Skin of body (tissue), 2 donors: ENCODE data around the gene ASB8. TPM values are rescaled to one million over a fixed set of nuclear protein-coding genes. Genes with fewer than 3 reads are reported as not detected.
"Not testable (repeated sequence)": the region's sequence is repeated elsewhere in the genome, so short reads cannot be mapped to it uniquely, and the experiment has no call there.

ENCODE experiments used
- DNase-seq: peaks from one replicate; lab custom pipeline; 2025; lab: John Stamatoyannopoulos, UW
- total RNA-seq: library from RNA; depleted of rRNA; stranded (reverse); fragments of >200 nt; gene quantifications from one replicate; pipeline ENCODE4 v1.2.3, GENCODE V29; 2014

ASB8 gene
- total RNA-seq, 1 donor from 2014 or later, result 22.1 TPM

- peak; percentile 61 for DNase-seq
Observed at GRCh38 chr12:48183091-48183875, 26.0 kb upstream of the ASB8 start, which contains the start of gene CCDC184. Gene CCDC184, plus strand, starts transcription at chr12:48183644. Its CDS starts 479 bp downstream, at chr12:48184123.

- DNase-seq, result no peak
Observed at GRCh38 chr12:48182631-48183030, 25.3 kb upstream of the ASB8 start.

GRCh38 chr12:48180857-48181495, 23.7 kb upstream of the ASB8 start:
- no peak for DNase-seq

- no peak for DNase-seq
Observed at GRCh38 chr12:48180424-48180823, 23.1 kb upstream of the ASB8 start.

- DNase-seq, result no peak
Observed at GRCh38 chr12:48179466-48179865, 22.2 kb upstream of the ASB8 start.

- no peak for DNase-seq
Observed at GRCh38 chr12:48177982-48178381, 20.7 kb upstream of the ASB8 start.

DNA sequence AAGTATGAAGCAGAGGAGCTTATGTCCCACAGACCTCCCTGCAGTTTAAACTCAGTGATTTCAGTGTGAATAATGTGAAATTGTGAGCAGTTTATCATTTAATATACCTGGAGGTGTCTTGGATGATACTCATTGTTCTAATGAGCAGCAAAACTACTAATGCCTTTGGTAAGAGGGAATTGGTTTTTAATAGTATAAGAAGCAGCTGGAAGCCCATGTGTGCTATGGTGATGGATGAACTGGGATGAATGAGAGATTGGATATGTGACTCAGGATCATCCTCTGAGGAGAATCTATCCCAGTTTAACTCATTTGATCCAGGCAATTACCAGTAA, 19.1 kb upstream of the ASB8 start:
- DNase-seq, result no peak

GRCh38 chr12:48175613-48176416, 18.5 kb upstream of the ASB8 start:
- DNase-seq, result peak; percentile 36

DNA sequence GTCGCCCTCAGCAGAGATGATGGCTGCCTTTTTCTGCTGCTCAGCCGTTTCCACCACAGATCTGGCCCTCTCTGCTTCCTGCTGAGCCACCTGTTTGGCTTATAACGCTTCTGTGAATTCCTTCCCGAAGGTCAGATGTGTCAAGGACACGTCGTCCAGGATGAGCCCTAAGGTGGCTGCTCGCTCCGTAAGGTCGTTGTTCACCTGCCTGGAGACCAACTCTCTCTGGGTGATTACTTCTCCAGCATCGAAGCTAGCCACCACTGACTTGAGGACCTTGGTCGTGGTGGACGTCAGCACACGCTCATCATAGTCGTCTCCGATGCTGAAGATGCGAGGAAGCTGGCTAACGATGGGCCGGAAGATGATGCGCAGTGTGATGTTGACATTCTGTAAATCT, 11.7 kb upstream of the ASB8 start:
- DNase-seq, result no peak

- peak; percentile 7 for DNase-seq
Observed at GRCh38 chr12:48165089-48165981, 8.0 kb upstream of the ASB8 start.

GRCh38 chr12:48164451-48164850, 7.1 kb upstream of the ASB8 start:
- no peak for DNase-seq

GRCh38 chr12:48163150-48163747, 5.9 kb upstream of the ASB8 start:
- DNase-seq, result no peak

DNA sequence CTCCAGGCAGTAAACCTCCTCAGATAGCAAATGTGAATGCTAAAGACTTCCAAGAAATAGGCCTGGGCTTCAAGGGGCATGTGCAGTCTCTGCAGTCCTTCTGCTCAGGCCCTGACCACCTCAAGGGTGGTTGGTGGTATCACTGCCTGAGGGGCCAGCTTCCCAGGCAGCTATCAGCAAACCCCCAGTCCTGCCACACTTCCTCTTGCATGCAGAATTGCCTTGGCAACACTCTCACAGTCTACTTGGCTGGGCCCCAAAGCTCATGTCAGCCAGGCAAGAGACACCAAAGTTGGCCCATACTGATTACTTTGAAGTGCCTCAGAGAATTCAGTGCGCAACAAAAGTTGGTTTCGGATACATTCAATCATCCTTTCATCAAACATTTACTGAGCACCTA, 3.5 kb upstream of the ASB8 start:
- DNase-seq, result no peak

- no peak for DNase-seq
Observed at GRCh38 chr12:48160046-48160445, 2.7 kb upstream of the ASB8 start.

DNA sequence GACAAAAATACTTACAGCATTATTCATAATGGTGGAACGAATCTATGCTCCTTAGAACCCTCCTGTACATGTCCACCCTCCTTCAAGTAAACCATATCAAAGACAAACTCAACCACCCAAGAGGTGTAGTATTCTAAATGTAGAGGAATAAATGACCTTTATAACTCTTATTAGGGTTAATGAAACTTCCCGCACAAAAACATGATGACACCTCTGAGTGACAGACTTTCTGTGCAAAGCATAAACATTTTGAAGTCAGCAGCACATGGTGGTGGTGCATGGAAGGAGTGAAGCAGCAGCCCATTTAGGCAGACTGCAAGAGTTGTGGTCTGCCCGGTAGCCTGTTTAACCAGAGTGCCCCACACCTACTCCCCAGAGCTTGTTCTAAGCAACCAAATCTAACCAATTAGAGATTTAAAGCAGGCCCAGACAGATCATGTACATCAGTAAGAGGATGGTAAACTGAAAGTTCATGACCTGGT, 615 bp upstream of the ASB8 start:
- DNase-seq, result no peak

GRCh38 chr12:48156652-48157017, 680 bp downstream of the ASB8 start:
- DNase-seq, result no peak

- DNase-seq, result not testable (repeated sequence)
Observed at GRCh38 chr12:48155786-48156185, 1.5 kb downstream of the ASB8 start.

DNA sequence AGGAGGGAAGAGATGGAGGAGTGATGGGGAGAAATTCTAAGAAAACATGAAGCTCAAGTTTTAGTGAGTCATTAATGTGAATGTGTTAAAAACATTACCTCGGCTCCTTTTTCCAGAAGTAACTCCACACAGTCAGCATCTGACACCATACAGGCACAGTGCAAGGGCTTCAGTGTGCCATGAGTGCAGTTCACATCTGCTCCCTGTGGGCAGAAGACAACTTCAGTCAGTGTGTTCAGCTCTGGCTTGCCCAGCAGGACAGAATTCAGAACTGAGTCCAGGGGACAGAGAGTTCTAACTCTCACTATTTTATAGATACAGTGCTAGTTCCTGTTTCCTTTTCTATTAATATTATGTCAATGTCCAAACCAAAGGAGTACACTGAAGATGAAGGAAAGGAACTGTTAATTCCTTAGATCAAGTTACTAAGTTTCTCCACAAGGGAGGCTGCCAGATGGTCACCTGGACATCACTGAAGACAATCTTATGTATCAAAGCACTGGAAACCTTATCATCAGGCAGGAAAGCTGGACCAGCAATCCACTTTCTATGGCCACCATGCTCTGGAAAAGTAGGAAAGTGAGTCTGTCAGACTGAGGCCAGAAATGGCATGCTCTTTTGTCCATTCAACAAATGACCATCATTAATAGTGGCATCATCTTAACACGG, 6.1 kb downstream of the ASB8 start:
- no peak for DNase-seq

GRCh38 chr12:48145981-48146380, 11.3 kb downstream of the ASB8 start:
- DNase-seq, result no peak

GRCh38 chr12:48143898-48144297, 13.4 kb downstream of the ASB8 start:
- DNase-seq, result no peak
